GM12878 (cell line): ENCODE measurements around the gene TMEM272. TPM values are rescaled to one million over a fixed set of nuclear protein-coding genes. Genes with fewer than 3 reads are reported as not detected.
A peak's percentile ranks its signal among the peaks of the same experiment; 100 is the strongest.

Experiments used
- ATAC-seq: fragments of 200-7000 bp; cut with Tn5 transposase; 3 replicates; pipeline ENCODE4 v1.9.1; 2020; ENCODE audit warnings: mild to moderate bottlenecking, moderate library complexity
- BruUV-seq: library from RNA; stranded (reverse); fragments of 400-500 nt; replicated peaks from 2 replicates; lab custom pipeline; 2021; lab: Mats Ljungman, UMichigan
- CTCF ChIA-PET: fragments of 300-600 bp; sonication (Branson Sonifier 250); formaldehyde crosslinking; extraction: SDS; loops from one replicate; lab custom pipeline; 2021; ENCODE audit warnings: inconsistent platforms; lab: Yijun Ruan, JAX
- POLR2A ChIA-PET: fragments of 350-600 bp; formaldehyde crosslinking; extraction: SDS; loops from one replicate; lab custom pipeline; 2021; ENCODE audit warnings: inconsistent platforms; lab: Charles Lee
- RAD21 ChIA-PET: fragments of 300-600 bp; sonication (Branson Sonifier 250); formaldehyde crosslinking; loops from one replicate; lab custom pipeline; 2023; ENCODE audit warnings: antibody characterized with exemption; ENCODE audit not compliant: unreplicated experiment; lab: Charles Lee
- SMC1A ChIA-PET: fragments of 300-600 bp; sonication (Branson Sonifier 250); formaldehyde crosslinking; loops from one replicate; lab custom pipeline; 2023; ENCODE audit not compliant: unreplicated experiment, uncharacterized antibody; lab: Charles Lee
- DNase-seq: peaks from one replicate; pipeline ENCODE4 v3.0.0-alpha.2; 2011; ENCODE audit warnings: low read depth, low spot score
- FAIRE-seq: peaks from 3 replicates; lab custom pipeline; 2011; peaks lifted over from hg19 to GRCh38; lab: Jason Lieb, UNC
- H2AFZ ChIP-seq: 2 replicates; pipeline ENCODE4 v1.6.0; 2011; ENCODE audit warnings: low read depth, low read length, control low read depth; ENCODE audit not compliant: control insufficient read depth
- H3K27ac ChIP-seq: 2 replicates; pipeline ENCODE4 v1.5.1; 2011; ENCODE audit warnings: control low read depth; ENCODE audit not compliant: control insufficient read depth, insufficient read depth
- H3K27me3 ChIP-seq, 2 experiments: replicated peaks in 1 of 2; 2 replicates each; pipeline versions ENCODE4 v1.6.0 to v1.6.1; 2011; ENCODE audit warnings: low read length in 1 of 2; ENCODE audit not compliant: control insufficient read depth in 2 of 2, insufficient read depth in 2 of 2
- H3K36me3 ChIP-seq, 2 experiments: 2 replicates each; pipeline ENCODE4 v1.5.1; 2011; ENCODE audit warnings: low read length in 1 of 2; ENCODE audit not compliant: control insufficient read depth in 2 of 2, insufficient read depth in 2 of 2
- H3K4me1 ChIP-seq: 2 replicates; pipeline ENCODE4 v1.6.1; 2011; ENCODE audit warnings: mild to moderate bottlenecking, low read length, moderate library complexity, mixed read lengths; ENCODE audit not compliant: control insufficient read depth, insufficient read depth
- H3K4me2 ChIP-seq: 2 replicates; pipeline ENCODE4 v1.6.0; 2011; ENCODE audit warnings: control low read depth; ENCODE audit not compliant: control insufficient read depth, insufficient read depth
- H3K4me3 ChIP-seq: fragments of 200-600 bp; sonication (generic); 2 replicates; pipeline ENCODE4 v1.5.1; 2016
- H3K79me2 ChIP-seq: 2 replicates; pipeline ENCODE4 v1.6.0; 2011; ENCODE audit warnings: low read length; ENCODE audit not compliant: control insufficient read depth, insufficient read depth
- H3K9ac ChIP-seq: 2 replicates; pipeline ENCODE4 v1.8.0; 2011; ENCODE audit warnings: low read length, control low read depth, mixed read lengths; ENCODE audit not compliant: control insufficient read depth, insufficient read depth
- H3K9me3 ChIP-seq: replicated peaks from 3 replicates; pipeline ENCODE4 v1.5.1; 2011; ENCODE audit warnings: mild to moderate bottlenecking, low read length; ENCODE audit not compliant: control insufficient read depth, insufficient read depth
- H4K20me1 ChIP-seq: 2 replicates; pipeline ENCODE4 v1.6.0; 2011; ENCODE audit not compliant: control insufficient read depth, insufficient read depth
- KDM1A ChIP-seq: fragments of 200-600 bp; sonication (generic); IDR thresholded peaks from 2 replicates; pipeline ENCODE4 v1.6.1; 2016; ENCODE audit warnings: borderline replicate concordance
- NR2F1 ChIP-seq: fragments of 450-650 bp; conservative IDR thresholded peaks from 2 replicates; pipeline ENCODE4 v1.6.1; 2017; ENCODE audit warnings: mild to moderate bottlenecking
- TCF3 ChIP-seq: IDR thresholded peaks from 2 replicates; pipeline ENCODE4 v1.6.1; 2012; ENCODE audit warnings: low read depth, mild to moderate bottlenecking, low read length, borderline replicate concordance; ENCODE audit not compliant: insufficient read depth
- ZNF217 ChIP-seq: fragments of 450-650 bp; IDR thresholded peaks from 2 replicates; pipeline ENCODE4 v1.6.1; 2017; ENCODE audit warnings: antibody characterized with exemption, mild to moderate bottlenecking
- ZNF274 ChIP-seq: IDR thresholded peaks from one replicate; pipeline ENCODE4 v1.8.0; 2011; ENCODE audit not compliant: insufficient read length, insufficient read depth
- ZNF384 ChIP-seq: IDR thresholded peaks from 2 replicates; pipeline ENCODE4 v1.6.1; 2012; ENCODE audit warnings: low read depth, mild to moderate bottlenecking, low read length, improper control_type of control experiment, borderline replicate concordance
- WGBS: methylation state at CpG from one replicate; pipeline ENCODE4 v1.1.6; 2016; ENCODE audit warnings: low lambda C conversion rate; ENCODE audit not compliant: insufficient replicate concordance, insufficient coverage; ENCODE audit errors: missing lambda C conversion rate; 5-methylcytosine and 5-hydroxymethylcytosine counted together
- in situ Hi-C: fragments of 300-500 bp; cut with MboI; formaldehyde crosslinking; loops from 9 replicates; pipeline ENCODE4 v1.14.3; 2018; ENCODE audit warnings: mixed read lengths
- intact Hi-C: fragments of 100-400 bp; cut with micrococcal nuclease; formaldehyde crosslinking; loops from one replicate; pipeline ENCODE4 v1.14.2; 2022; ENCODE audit not compliant: unreplicated experiment
- polyA plus RNA-seq, 11 experiments: library from polyadenylated mRNA; depleted of rRNA in 4 of 11; unstranded in 6 of 11; stranded (reverse) in 5 of 11; fragments of >200 nt; fragmentation: Nextera tagmentation in 4 of 11; fragmentation: Illumina TruSeq in 1 of 11; extraction: Ambion mirVana in 4 of 11; extraction: Trizol in 1 of 11; gene quantifications; 1 replicate in 1 of 11; 2 replicates in 10 of 11; pipeline versions ENCODE4 v1.2.1 to v1.2.3, GENCODE V29; 2011 to 2016; ENCODE audit warnings: inconsistent platforms in 2 of 11, missing spikeins in 2 of 11, low read depth in 1 of 11
- total RNA-seq, 4 experiments: library from RNA; depleted of rRNA in 3 of 4; stranded (reverse); fragments of >200 nt in 3 of 4; fragmentation: Illumina TruSeq in 1 of 4; extraction: Trizol in 1 of 4; gene quantifications; 2 replicates each; pipeline versions ENCODE4 v1.2.1 to v1.2.3, GENCODE V29; 2013 to 2021
- TF ChIP-seq, protein P1 (sequence below): fragments of 450-650 bp; IDR thresholded peaks from 2 replicates; pipeline ENCODE4 v1.6.1; 2017; ENCODE audit warnings: mild to moderate bottlenecking, moderate library complexity
- TF ChIP-seq, protein P2 (sequence below): fragments of 450-650 bp; IDR thresholded peaks from 2 replicates; pipeline ENCODE4 v1.6.1; 2017; ENCODE audit warnings: mild to moderate bottlenecking, low read depth, inconsistent platforms; ENCODE audit not compliant: poor library complexity, severe bottlenecking

TMEM272 gene
- total and polyA plus RNA-seq, 10 of the 15 experiments (the other 5 are each of a cell fraction or from before 2014, with no cell fraction given) = 0.01 to 0.04 TPM; not detected in 8

DNA sequence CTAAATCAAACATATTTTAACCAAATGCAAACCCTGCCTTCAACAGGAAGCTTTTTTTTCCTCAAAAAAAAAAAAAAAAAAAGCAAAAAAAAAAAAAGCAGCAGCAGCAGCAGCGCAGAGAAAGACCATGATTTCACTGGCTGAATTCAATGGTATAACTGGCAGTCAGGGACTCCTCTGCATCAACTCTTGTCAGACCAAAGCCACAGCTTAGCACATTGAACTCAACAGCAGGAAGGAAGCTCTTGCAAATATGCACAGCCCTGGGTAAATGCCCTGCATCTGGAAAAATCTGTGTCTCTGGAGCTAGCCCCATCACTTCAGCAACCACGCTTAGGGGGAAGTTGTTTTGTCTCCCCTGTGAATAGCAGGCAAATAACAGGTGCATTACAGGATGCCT is 23.4 kb downstream of the TMEM272 start:
- H3K9me3 ChIP-seq = no peaks in the 10 kb centered on the region
- intact Hi-C loops (no loop called here), in situ Hi-C loops (no loop called here)
- H3K27ac ChIP-seq = no peak overlapping the region
- ATAC-seq (no peak; the same call in 2 of the 3 replicates), DNase-seq (no peak), FAIRE-seq (no peak)
- H3K4me2 ChIP-seq = peak overlapping the region; percentile 11; the same call in 1 of the 2 replicates
- ChIA-PET RAD21 (interaction anchor here (0.5 to 0.8 kb wide), 3 partner anchors 11 to 1427 kb away, joined by 3 to 4 read pairs (median 3); no protein-coding TSS in a partner anchor), CTCF (interaction anchor here (0.7 to 6.3 kb wide), 7 partner anchors 9 to 306 kb away, joined by 3 to 44 read pairs (median 4); partner anchors contain the start of gene TMEM272), POLR2A (interaction anchor here (0.6 to 0.8 kb wide), 4 partner anchors 9 to 461 kb away, joined by 3 to 6 read pairs (median 4); no protein-coding TSS in a partner anchor), SMC1A (interaction anchor here (0.6 to 4.9 kb wide), 3 partner anchors 11 to 723 kb away, joined by 3 to 36 read pairs (median 4); no protein-coding TSS in a partner anchor)
- no TSS peak for BruUV-seq
- H3K4me3 ChIP-seq = no peak overlapping the region
- TF ChIP-seq, protein P1, sequence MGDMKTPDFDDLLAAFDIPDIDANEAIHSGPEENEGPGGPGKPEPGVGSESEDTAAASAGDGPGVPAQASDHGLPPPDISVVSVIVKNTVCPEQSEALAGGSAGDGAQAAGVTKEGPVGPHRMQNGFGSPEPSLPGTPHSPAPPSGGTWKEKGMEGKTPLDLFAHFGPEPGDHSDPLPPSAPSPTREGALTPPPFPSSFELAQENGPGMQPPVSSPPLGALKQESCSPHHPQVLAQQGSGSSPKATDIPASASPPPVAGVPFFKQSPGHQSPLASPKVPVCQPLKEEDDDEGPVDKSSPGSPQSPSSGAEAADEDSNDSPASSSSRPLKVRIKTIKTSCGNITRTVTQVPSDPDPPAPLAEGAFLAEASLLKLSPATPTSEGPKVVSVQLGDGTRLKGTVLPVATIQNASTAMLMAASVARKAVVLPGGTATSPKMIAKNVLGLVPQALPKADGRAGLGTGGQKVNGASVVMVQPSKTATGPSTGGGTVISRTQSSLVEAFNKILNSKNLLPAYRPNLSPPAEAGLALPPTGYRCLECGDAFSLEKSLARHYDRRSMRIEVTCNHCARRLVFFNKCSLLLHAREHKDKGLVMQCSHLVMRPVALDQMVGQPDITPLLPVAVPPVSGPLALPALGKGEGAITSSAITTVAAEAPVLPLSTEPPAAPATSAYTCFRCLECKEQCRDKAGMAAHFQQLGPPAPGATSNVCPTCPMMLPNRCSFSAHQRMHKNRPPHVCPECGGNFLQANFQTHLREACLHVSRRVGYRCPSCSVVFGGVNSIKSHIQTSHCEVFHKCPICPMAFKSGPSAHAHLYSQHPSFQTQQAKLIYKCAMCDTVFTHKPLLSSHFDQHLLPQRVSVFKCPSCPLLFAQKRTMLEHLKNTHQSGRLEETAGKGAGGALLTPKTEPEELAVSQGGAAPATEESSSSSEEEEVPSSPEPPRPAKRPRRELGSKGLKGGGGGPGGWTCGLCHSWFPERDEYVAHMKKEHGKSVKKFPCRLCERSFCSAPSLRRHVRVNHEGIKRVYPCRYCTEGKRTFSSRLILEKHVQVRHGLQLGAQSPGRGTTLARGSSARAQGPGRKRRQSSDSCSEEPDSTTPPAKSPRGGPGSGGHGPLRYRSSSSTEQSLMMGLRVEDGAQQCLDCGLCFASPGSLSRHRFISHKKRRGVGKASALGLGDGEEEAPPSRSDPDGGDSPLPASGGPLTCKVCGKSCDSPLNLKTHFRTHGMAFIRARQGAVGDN = no peak
- TF ChIP-seq, protein P2, sequence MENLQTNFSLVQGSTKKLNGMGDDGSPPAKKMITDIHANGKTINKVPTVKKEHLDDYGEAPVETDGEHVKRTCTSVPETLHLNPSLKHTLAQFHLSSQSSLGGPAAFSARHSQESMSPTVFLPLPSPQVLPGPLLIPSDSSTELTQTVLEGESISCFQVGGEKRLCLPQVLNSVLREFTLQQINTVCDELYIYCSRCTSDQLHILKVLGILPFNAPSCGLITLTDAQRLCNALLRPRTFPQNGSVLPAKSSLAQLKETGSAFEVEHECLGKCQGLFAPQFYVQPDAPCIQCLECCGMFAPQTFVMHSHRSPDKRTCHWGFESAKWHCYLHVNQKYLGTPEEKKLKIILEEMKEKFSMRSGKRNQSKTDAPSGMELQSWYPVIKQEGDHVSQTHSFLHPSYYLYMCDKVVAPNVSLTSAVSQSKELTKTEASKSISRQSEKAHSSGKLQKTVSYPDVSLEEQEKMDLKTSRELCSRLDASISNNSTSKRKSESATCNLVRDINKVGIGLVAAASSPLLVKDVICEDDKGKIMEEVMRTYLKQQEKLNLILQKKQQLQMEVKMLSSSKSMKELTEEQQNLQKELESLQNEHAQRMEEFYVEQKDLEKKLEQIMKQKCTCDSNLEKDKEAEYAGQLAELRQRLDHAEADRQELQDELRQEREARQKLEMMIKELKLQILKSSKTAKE = no peak
- TF ChIP-seq ZNF217 = no peak
- no peak for TF ChIP-seq KDM1A
- TF ChIP-seq ZNF384 = peak; percentile 77; the same call in 1 of the 2 replicates
- TF ChIP-seq NR2F1 = no peak
- no peak for TF ChIP-seq ZNF274
- TF ChIP-seq TCF3 = no peak
- H3K36me3 ChIP-seq = no peaks in the 10 kb centered on the region
- H3K4me1 ChIP-seq = peaks cover 30% of the 10 kb centered on the region
- no peaks in the 10 kb centered on the region for H3K79me2 ChIP-seq
- H2AFZ ChIP-seq = no peak overlapping the region; the same call in 1 of the 2 replicates
- WGBS = 13% methylated on average over 2 of the region's 2 CpGs
- H4K20me1 ChIP-seq = no peaks in the 10 kb centered on the region
- no peak overlapping the region for H3K9ac ChIP-seq
- no peaks in the 10 kb centered on the region for H3K27me3 ChIP-seq
